ENCODE data around the gene WDR45B. TPM values are rescaled to one million over a fixed set of nuclear protein-coding genes. Genes with fewer than 3 reads are reported as not detected.

The WDR45B gene
- total RNA-seq, 2 donors from 2014 or later: 45.5 to 49.3 TPM

DNA sequence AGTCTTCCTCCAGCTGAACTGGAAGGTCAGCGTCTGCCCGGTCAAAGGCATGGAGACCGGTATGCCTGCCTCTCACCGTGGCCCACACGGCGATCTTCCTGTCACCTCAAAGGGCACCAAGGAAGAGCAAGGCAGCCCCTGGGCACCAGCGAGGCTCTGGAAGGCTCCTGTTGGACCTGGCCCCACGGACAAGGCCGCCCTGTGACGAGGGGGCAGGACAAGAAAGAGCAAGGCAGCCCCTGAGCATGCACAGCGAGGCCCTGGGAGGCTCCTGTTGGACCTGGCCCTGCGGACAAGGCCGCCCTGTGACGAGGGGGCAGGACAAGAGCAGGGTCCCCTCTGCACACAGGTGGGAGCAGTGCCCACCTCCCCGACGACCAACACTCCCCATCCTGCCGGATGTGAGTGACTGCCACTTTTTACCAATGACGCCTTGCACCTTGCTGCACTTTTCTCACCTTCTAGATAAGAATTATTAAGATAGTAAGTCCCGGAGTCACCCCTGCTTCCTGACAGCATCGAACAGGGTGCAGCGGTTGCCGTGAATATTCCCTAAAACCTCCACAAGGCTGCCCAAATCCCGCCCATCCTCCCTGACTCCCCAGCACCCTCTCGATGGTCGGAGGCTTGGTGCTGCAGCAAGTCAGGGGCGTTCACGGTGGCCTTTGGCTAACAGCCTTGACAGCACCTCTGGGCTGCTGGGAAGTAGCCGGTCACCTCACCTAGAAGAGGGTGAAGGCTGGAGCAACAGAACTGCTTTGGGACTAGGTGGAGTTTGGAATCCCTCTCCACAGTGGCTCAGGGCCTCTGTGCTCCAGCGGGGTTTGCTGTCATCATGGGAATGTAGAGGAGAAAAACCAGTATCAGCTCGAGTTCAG, 5.6 kb upstream of the WDR45B start:
- no peaks in the 10 kb centered on the region for H3K36me3 ChIP-seq (replicated peaks in 1 of 2; ENCODE audit: insufficient read depth in 1 of 2, low read depth in 2 of 2)
- H3K4me3 ChIP-seq: no peak overlapping the region
- H3K4me1 ChIP-seq: peaks cover 3% of the 10 kb centered on the region
- peak overlapping the region in 1 of 4 donors; percentile 36 for H3K27ac ChIP-seq
- H3K9me3 ChIP-seq: no peaks in the 10 kb centered on the region
- no peak for TF ChIP-seq CTCF (IDR thresholded peaks at IDR 0.05)
- TF ChIP-seq POLR2A (IDR thresholded peaks at IDR 0.05): no peak
- DNase-seq: no peak
- no peaks in the 10 kb centered on the region for H3K27me3 ChIP-seq
- ATAC-seq: no peak
- WGBS, 2 donors: 74 to 82% methylated on average over 13 to 30 of the region's 30 CpGs
- intact Hi-C loops (cut with DNase I): loop anchor here (5.0 kb wide), 1 partner anchor 48 kb away; no protein-coding TSS in a partner anchor

DNA sequence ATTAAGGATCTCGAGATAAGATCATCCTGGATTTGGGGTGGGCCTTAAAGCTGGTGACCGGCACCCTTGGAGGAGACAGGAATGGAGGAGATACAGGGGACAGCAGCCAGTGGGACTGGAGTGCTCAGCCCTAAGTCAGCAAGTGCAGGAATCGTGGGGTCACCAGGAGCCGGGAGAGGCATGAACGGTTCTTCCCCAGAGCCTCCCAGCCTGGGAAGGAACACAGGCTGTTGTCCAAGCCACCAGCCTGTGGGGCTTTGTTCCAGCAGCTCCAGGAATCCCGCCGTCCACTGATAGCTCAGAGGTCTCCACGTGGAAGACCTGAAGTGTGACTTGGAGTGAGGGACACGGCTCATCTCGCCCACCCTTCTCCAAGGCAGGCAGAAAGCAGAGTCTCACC, 2.5 kb upstream of the WDR45B start:
- H3K4me1 ChIP-seq: peaks cover 17% of the 10 kb centered on the region
- no peak overlapping the region for H3K27ac ChIP-seq
- H3K4me3 ChIP-seq: no peak overlapping the region
- TF ChIP-seq CTCF (IDR thresholded peaks at IDR 0.05) (no peak), POLR2A (IDR thresholded peaks at IDR 0.05) (no peak)
- H3K36me3 ChIP-seq (replicated peaks in 1 of 2; ENCODE audit: insufficient read depth in 1 of 2, low read depth in 2 of 2): no peaks in the 10 kb centered on the region
- no peaks in the 10 kb centered on the region for H3K27me3 ChIP-seq
- intact Hi-C loops (cut with DNase I): loop anchor here (5.0 kb wide), 1 partner anchor 52 kb away; no protein-coding TSS in a partner anchor
- no peaks in the 10 kb centered on the region for H3K9me3 ChIP-seq
- 56 to 66% methylated on average over 10 of the region's 10 CpGs for WGBS, 2 donors
- DNase-seq: no peak
- ATAC-seq: no peak

- H3K27ac ChIP-seq: peak overlapping the region in 1 of 4 donors; percentile 56
- no peaks in the 10 kb centered on the region for H3K36me3 ChIP-seq (replicated peaks in 1 of 2; ENCODE audit: insufficient read depth in 1 of 2, low read depth in 2 of 2)
- DNase-seq: no peak
- intact Hi-C loops (cut with DNase I): loop anchor here (5.0 kb wide), 1 partner anchor 53 kb away; no protein-coding TSS in a partner anchor
- no peak overlapping the region for H3K4me3 ChIP-seq
- H3K4me1 ChIP-seq: peaks cover 28% of the 10 kb centered on the region
- ATAC-seq: no peak
- TF ChIP-seq POLR2A (IDR thresholded peaks at IDR 0.05): no peak
- TF ChIP-seq CTCF (IDR thresholded peaks at IDR 0.05): no peak
- H3K27me3 ChIP-seq: no peaks in the 10 kb centered on the region
- 64 to 84% methylated on average over 4 to 22 of the region's 22 CpGs for WGBS, 2 donors
- no peaks in the 10 kb centered on the region for H3K9me3 ChIP-seq
These were observed 1.4 kb upstream of the WDR45B start for GRCh38 chr17:82649501-82650261.

DNA sequence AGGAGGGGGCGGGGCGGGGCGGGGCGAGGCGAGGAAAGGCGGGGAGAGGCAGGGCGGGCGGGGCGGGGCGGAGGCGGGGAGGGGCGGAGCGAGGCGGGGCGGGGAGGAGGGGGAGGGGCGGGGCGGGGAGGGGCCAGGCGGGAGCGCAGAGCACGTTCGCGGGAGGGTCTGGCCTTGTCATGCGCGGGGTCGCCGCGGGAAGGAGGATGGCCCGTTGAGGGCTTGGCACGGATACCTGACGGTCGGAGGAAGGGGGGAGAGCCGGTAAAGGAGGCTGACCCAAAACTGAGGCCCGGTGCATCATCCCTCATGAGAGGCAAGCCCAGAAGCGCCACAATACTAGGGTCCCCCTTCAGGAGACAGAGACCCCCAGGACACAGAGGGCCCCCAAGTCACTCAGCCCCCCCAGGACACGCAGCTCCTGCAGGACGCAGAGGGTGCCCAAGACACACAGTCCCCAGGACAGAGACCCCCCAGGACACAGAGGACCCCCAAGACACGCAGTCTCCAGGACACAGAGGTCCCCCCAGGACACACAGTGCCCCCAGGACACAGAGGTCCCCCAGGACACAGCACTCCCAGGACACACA, 593 bp upstream of the WDR45B start:
- H3K27ac ChIP-seq: peak overlapping the region in 3 of 4 donors; percentile 46 to 93 (median 56)
- ATAC-seq (no peak), DNase-seq (peak; percentile 43 to 68 (median 52))
- H3K9me3 ChIP-seq: no peaks in the 10 kb centered on the region
- H3K27me3 ChIP-seq: no peaks in the 10 kb centered on the region
- intact Hi-C loops (cut with DNase I): no loop called here
- peaks cover 0 to 2% of the 10 kb centered on the region in 2 donors for H3K36me3 ChIP-seq (replicated peaks in 1 of 2; ENCODE audit: insufficient read depth in 1 of 2, low read depth in 2 of 2)
- H3K4me1 ChIP-seq: peaks cover 36% of the 10 kb centered on the region
- 0 to 12% methylated on average over 8 to 16 of the region's 37 CpGs for WGBS, 2 donors
- TF ChIP-seq CTCF (IDR thresholded peaks at IDR 0.05) (no peak), POLR2A (IDR thresholded peaks at IDR 0.05) (no peak)
- no peak overlapping the region for H3K4me3 ChIP-seq

Measured in body of pancreas (tissue), 4 donors.